GM19397 (cell line): ENCODE measurements around the gene NYAP2.

ENCODE experiments used
- ATAC-seq: cut with Tn5 transposase; IDR thresholded peaks from one replicate; pipeline ENCODE4 v1.9.1; 2021; ENCODE audit warnings: mild to moderate bottlenecking, moderate library complexity; ENCODE audit not compliant: unreplicated experiment

NYAP2 gene

GRCh38 chr2:225536036-225536435 lies 136.5 kb downstream of the NYAP2 start:
- ATAC-seq: no peak

DNA sequence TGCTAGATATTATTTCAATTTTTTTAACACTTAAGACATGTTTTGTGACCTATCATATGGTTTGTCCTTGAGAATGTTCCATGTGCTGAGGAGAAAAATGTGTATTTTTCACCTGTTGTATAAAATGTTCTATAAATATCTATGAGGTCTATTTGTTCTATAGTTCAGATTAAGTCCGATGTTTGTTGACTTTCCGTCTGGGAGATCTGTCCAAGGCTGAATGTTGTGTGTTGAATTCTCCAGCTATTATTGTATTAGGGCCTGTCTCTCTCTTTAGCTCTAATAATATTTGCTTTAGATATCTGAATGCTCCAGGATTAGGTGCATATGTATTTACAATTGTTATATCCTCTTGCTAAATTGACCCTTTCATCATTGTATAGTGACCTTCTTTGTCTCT lies 144.1 kb downstream of the NYAP2 start:
- no peak for ATAC-seq

GRCh38 chr2:225556461-225556860 lies 157.0 kb downstream of the NYAP2 start:
- no peak for ATAC-seq

GRCh38 chr2:225558399-225559071 lies 159.0 kb downstream of the NYAP2 start:
- ATAC-seq: no peak

- no peak for ATAC-seq
Measured at GRCh38 chr2:225559072-225559415, 159.5 kb downstream of the NYAP2 start.

- no peak for ATAC-seq
Measured at GRCh38 chr2:225566798-225567197, 167.3 kb downstream of the NYAP2 start.

- ATAC-seq: no peak
Measured at GRCh38 chr2:225569995-225570394, 170.5 kb downstream of the NYAP2 start.

DNA sequence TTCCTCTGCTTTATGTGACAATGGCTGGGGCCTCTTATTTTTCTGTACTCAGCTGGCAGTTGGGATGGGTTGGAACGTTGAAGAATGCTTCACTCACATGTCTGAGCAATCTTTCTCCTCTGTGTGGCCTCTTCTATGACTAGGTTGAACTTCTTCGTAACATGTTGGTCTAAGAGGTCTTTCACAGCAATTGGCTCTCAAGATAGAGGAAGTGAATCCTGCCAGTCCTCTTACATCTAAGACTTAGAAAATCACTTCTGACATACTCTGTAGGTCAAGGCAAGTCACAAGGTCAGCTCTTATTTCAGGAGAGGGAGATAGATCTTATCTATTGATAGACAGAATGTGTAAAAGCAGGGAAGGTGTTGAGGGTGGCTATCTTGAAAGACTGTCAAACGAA lies 174.1 kb downstream of the NYAP2 start:
- no peak for ATAC-seq

GRCh38 chr2:225574582-225575138 lies 175.2 kb downstream of the NYAP2 start:
- no peak for ATAC-seq

GRCh38 chr2:225581135-225581534 lies 181.6 kb downstream of the NYAP2 start:
- ATAC-seq: no peak

DNA sequence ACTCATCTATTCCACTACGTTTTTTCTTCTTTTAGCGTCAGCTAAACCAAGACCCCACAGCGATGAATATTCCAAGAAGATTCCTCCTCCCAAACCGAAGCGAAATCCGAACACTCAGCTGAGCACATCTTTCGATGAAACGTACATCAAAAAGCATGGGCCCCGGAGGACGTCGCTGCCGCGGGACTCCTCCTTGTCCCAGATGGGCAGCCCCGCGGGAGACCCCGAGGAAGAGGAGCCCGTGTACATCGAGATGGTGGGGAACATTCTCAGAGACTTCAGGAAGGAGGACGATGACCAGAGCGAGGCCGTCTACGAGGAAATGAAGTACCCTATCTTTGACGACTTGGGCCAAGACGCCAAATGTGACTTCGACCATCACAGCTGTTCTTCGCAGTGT lies 182.4 kb downstream of the NYAP2 start:
- ATAC-seq: no peak

DNA sequence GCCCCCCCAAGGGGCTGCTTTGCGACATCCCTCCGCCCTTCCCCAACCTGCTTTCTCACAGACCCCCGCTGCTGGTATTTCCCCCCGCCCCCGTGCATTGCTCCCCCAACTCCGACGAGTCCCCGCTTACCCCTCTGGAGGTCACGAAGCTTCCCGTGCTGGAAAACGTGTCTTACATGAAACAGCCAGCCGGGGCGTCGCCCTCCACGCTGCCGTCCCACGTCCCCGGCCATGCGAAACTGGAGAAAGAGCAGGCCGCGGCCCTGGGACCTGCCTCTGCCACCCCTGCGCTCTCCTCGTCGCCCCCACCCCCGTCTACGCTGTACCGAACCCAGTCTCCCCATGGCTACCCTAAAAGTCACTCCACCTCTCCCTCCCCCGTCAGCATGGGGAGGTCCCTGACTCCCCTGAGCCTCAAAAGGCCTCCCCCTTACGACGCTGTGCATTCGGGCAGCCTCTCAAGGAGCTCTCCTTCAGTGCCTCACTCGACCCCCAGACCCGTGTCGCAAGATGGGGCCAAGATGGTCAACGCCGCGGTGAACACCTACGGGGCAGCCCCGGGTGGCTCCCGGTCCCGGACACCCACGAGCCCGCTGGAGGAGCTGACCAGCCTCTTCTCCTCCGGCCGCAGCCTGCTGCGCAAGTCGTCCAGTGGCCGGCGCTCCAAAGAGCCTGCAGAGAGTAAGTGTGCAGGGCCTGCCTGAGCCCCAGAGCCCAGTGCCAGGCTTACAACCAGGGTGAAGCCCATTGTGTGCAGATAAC lies 183.0 kb downstream of the NYAP2 start:
- no peak for ATAC-seq

- ATAC-seq: no peak
Measured at GRCh38 chr2:225584796-225585195, 185.3 kb downstream of the NYAP2 start.

GRCh38 chr2:225590932-225591331 lies 191.4 kb downstream of the NYAP2 start:
- ATAC-seq: no peak

DNA sequence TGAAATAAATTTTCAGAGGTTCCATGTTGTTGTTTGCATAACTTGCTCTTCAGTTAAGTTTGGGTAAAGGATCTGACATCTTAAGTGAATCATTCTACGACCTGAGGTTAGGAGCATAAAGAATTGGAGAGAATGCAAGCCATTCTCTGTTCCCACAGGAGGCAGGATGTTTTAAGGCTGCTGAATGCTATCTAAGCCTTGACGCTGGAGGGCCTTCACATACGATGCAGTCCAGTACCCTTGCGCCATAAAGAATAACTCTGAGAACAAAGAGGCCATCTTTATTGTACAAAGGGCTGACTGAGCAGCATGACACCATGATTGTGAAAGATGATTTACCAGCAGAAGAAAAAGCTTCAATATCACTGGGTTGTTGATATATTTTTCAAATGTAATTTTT lies 198.4 kb downstream of the NYAP2 start:
- no peak for ATAC-seq

- no peak for ATAC-seq
Measured at GRCh38 chr2:225598426-225598825, 198.9 kb downstream of the NYAP2 start.

DNA sequence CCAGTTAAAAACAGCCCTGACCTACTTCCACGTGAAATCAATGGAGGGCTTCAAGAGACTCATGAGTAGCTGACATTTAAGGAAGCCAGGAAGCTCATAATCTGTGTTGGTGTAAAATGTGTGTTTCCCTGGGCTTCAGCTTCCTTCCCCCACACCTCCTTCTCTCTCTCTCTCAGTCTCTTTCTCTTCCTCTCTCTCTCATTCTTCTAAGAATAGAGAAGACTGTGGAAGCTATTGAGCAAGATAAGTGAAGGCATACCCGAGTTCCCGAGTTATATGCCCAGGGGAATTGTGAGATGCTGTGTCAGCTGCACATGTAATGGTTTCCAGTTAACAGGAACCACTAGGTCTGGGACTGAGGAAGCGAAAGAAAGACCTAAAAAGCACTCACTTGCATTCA lies 199.4 kb downstream of the NYAP2 start:
- no peak for ATAC-seq

GRCh38 chr2:225599856-225600255 lies 200.3 kb downstream of the NYAP2 start:
- no peak for ATAC-seq

DNA sequence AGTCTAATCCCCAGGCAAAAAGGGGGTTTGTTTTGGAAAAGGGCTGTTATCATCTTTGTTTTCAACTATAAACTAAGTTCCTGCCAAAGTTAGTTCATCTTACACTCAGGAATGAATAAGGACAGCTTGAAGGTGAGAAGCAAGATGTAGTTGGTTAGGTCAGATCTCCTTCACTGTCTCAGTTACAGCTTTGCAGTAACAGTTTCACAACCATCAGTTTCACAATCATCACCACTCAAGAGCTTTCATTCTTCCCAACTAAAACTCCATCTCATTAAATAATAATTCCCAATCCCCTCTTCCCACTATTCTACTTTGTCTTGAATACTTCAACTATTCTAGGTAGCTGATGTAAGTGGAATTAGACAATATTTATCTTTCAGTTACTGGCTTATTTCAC lies 200.9 kb downstream of the NYAP2 start:
- no peak for ATAC-seq

DNA sequence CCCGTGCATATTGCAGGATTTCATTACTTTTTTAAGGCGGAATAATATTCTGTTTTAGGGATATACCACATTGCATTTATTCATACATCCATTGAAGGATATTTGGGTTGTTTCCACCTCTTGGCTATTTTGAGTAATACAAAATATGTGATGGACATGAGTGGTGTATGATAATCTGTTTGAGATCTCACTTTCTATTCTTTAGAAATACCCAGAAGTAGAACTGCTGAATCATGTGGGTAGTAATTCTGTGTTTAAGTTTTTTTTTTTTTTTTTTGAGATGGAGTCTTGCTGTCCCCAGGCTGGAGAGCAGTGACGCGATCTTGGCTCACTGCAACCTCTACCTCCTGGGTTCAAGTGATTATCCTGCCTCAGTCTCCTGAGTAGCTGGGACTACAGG lies 201.4 kb downstream of the NYAP2 start:
- ATAC-seq: no peak

- no peak for ATAC-seq
Measured at GRCh38 chr2:225602205-225602604, 202.7 kb downstream of the NYAP2 start.

GRCh38 chr2:225608136-225608535 lies 208.6 kb downstream of the NYAP2 start:
- no peak for ATAC-seq
